Left lung (tissue), 10 donors: ENCODE results near the gene TMEM117. TPM values are rescaled to one million over a fixed set of nuclear protein-coding genes. Genes with fewer than 3 reads are reported as not detected.

Experiments used
- ATAC-seq: fragments of 200-7000 bp; cut with Tn5 transposase; one replicate; pipeline ENCODE4 v1.9.1; 2020; ENCODE audit warnings: moderate library complexity
- DNase-seq, 4 donors: peaks; one replicate each; pipeline ENCODE4 v3.0.0-alpha.2; 2013 to 2020
- H3K27ac ChIP-seq, 2 donors: fragments of 200-600 bp; sonication (generic) in 1 of 2; one replicate each; pipeline versions ENCODE4 v1.5.0 to v1.8.0; 2020 to 2021
- H3K27me3 ChIP-seq, 2 donors: fragments of 200-600 bp; sonication (generic) in 1 of 2; one replicate each; pipeline versions ENCODE4 v1.5.0 to v1.8.0; 2020 to 2021
- H3K36me3 ChIP-seq, 2 donors: fragments of 200-600 bp; sonication (generic) in 1 of 2; one replicate each; pipeline versions ENCODE4 v1.5.0 to v1.8.0; 2020 to 2021
- H3K4me1 ChIP-seq, 2 donors: fragments of 200-600 bp; one replicate each; pipeline ENCODE4 v1.8.0; 2021
- H3K4me3 ChIP-seq, 2 donors: fragments of 200-600 bp; sonication (generic) in 1 of 2; one replicate each; pipeline versions ENCODE4 v1.5.0 to v1.8.0; 2020 to 2021; ENCODE audit warnings: mild to moderate bottlenecking in 1 of 2
- H3K9me3 ChIP-seq, 2 donors: fragments of 200-600 bp; sonication (generic) in 1 of 2; one replicate each; pipeline versions ENCODE4 v1.5.0 to v1.8.0; 2020 to 2021
- intact Hi-C, 2 donors: fragments of 100-400 bp; cut with DNase I; formaldehyde crosslinking; loops; one replicate each; pipeline versions ENCODE4 v1.11.2 to v1.14.2; 2022
- polyA plus RNA-seq, 6 donors: library from polyadenylated mRNA; unstranded; fragments of 120-200 nt; gene quantifications; one replicate each; pipeline ENCODE4 v1.2.1, GENCODE V29; 2013; ENCODE audit not compliant: insufficient read length in 6 of 6
- total RNA-seq, 2 donors: library from RNA; stranded (reverse); fragmentation: NEBNext Ultra II Directional; extraction: Animal tissue kit (Norgen Biotek cat#: 25700); gene quantifications; one replicate each; pipeline ENCODE4 v1.2.1, GENCODE V29; 2021
- TF ChIP-seq, protein P1 (sequence below), 2 donors: fragments of 200-600 bp; sonication (generic) in 1 of 2; IDR thresholded peaks; one replicate each; pipeline versions ENCODE4 v1.5.0 to v1.8.0; 2021; ENCODE audit warnings: antibody characterized with exemption in 2 of 2
- donor health status: DM: no; HTN: yes; CAD: no.
- donor health status: DM: no; HTN: no; CAD: no.

TMEM117 gene
- total and polyA plus RNA-seq, 8 donors = 3.9 to 7.9 (median 6.7) TPM

DNA sequence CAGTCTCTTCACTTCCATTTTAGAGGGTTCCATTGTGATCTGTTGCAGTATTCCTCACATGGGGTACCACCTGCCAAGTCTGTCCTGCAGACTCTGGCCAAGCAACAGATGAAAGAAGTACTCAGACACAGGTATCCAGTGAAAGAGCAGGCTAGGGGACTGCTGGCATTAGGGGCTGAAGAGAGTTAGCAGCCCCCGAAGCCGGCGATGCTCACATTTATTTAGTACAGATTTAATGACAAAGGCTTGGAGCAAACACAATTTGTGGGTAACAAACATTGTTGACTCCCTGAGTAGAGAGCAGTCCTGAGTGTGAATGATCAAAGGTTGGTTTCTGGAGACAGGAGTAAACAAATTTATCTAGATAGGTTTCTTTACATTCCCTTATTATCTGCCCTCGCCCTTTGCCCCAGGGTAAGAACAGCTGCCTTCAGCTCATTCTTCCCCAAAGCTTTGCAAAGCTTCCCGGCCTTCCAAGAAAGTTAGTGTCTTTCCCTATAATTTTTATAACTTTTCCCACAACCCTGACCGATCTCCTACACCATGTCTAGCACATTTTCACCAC lies 144.8 kb downstream of the TMEM117 start:
- ATAC-seq (no peak), DNase-seq (no peak)
- intact Hi-C loops = no loop called here
- TF ChIP-seq, protein P1, sequence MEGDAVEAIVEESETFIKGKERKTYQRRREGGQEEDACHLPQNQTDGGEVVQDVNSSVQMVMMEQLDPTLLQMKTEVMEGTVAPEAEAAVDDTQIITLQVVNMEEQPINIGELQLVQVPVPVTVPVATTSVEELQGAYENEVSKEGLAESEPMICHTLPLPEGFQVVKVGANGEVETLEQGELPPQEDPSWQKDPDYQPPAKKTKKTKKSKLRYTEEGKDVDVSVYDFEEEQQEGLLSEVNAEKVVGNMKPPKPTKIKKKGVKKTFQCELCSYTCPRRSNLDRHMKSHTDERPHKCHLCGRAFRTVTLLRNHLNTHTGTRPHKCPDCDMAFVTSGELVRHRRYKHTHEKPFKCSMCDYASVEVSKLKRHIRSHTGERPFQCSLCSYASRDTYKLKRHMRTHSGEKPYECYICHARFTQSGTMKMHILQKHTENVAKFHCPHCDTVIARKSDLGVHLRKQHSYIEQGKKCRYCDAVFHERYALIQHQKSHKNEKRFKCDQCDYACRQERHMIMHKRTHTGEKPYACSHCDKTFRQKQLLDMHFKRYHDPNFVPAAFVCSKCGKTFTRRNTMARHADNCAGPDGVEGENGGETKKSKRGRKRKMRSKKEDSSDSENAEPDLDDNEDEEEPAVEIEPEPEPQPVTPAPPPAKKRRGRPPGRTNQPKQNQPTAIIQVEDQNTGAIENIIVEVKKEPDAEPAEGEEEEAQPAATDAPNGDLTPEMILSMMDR (IDR thresholded peaks at IDR 0.05) = no peak
- Histone ChIP-seq H3K36me3 (no peaks in the 10 kb centered on the region), H3K4me1 (no peaks in the 10 kb centered on the region), H3K9me3 (peaks cover 0 to 4% of the 10 kb centered on the region in 2 donors), H3K27me3 (no peaks in the 10 kb centered on the region), H3K4me3 (no peak overlapping the region), H3K27ac (no peak overlapping the region)

DNA sequence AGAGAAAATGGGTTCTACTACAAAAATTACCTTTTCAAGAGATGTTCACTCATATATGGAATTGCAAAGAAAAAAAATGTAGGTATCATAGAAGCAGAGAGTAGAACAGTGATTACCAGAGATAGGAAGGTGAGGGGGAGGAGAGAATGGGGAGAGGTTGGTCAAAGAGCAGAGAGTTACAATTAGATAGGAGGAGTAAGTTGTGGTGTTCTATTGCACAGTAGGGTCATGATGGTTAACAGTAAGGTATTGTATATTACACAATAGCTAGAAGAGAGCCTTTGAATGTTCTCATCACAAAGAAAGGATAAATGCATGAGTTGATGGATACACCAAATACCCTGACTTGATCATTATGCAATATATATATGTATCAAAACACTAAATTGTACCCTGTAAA lies 145.8 kb downstream of the TMEM117 start:
- DNase-seq = no peak
- intact Hi-C loops = no loop called here
- TF ChIP-seq, protein P1 (IDR thresholded peaks at IDR 0.05) = no peak
- Histone ChIP-seq H3K36me3 (no peaks in the 10 kb centered on the region), H3K4me1 (no peaks in the 10 kb centered on the region), H3K27ac (no peak overlapping the region), H3K27me3 (no peaks in the 10 kb centered on the region), H3K4me3 (no peak overlapping the region), H3K9me3 (peaks cover 0 to 4% of the 10 kb centered on the region in 2 donors)
- ATAC-seq = no peak

DNA sequence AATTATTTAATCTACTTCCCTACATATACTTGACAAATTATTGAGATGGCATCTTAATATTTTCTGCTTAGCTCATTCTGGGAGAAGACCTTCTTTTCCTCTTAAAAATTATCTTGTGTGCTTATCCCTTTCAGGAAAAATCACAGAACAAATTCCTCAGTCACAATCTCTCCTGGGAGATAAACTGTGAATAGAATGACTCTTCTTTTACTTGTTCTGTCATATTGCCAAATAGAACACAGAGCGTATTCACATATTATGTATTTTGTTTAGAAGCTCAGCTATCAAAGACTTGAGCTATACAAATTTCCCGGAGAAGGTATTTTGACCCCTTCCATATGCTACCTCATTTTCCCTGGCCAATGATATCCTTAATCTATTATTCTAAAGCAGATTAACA lies 146.7 kb downstream of the TMEM117 start:
- no peaks in the 10 kb centered on the region for H3K4me1 ChIP-seq
- no peak overlapping the region for H3K27ac ChIP-seq
- no peaks in the 10 kb centered on the region for H3K27me3 ChIP-seq
- peaks cover 0 to 4% of the 10 kb centered on the region in 2 donors for H3K9me3 ChIP-seq
- ATAC-seq (no peak), DNase-seq (no peak)
- H3K4me3 ChIP-seq = no peak overlapping the region
- intact Hi-C loops = no loop called here
- TF ChIP-seq, protein P1 (IDR thresholded peaks at IDR 0.05) = no peak
- H3K36me3 ChIP-seq = no peaks in the 10 kb centered on the region

DNA sequence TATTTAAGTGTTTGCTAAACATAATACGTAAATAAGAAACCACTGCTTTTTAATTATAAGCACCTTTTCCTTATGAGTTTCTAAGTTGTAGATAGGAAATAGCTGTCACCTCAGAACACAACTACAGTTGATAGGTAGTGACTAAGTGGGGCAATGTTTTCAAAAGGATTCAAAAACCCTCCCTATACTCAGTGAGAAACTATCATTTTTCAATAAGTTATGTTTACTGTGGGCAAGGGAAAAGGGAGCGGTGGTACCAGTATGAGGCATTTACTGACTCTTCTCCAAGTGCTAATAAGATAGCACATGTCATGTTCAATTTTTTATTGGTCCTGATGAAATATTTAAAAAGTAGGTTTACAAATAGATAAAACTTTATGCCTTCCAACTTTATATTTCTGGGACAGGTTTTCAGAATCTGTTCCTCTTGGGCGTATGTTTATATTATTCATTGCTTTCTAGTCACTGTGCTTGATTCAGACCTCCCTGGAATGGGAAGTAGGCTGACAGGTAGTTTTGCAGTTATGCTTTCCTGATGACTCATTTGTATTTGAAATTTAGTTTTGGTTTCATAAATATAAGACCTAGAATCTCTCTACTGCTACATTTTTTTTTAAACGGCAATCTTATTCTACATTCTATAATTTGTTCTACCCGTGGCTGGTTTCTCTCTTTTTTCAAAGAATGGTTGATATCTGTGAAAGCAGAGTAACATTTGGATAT lies 153.1 kb downstream of the TMEM117 start:
- Histone ChIP-seq H3K27ac (no peak overlapping the region), H3K9me3 (no peaks in the 10 kb centered on the region), H3K36me3 (no peaks in the 10 kb centered on the region), H3K27me3 (no peaks in the 10 kb centered on the region), H3K4me1 (no peaks in the 10 kb centered on the region), H3K4me3 (no peak overlapping the region)
- ATAC-seq = no peak
- TF ChIP-seq, protein P1 (IDR thresholded peaks at IDR 0.05) = no peak
- intact Hi-C loops = no loop called here
- no peak for DNase-seq

DNA sequence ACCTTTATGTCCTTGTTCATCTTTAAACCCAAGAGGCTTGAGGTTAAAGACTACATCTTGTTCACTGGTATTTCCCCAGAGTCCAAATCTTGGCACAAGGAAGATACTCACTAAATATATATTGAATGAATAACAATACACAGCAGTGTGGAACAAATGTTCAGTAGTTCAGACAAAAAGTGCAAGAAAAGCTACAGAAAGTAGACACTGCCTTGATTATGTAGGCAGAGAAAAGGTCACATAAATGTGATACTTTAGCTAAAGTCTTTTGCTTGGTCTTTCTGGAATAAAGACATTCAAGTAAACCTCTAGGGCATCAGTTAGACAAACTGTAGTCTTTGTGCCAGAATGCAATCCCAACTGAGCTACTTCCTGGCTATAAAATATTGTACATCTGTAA lies 157.0 kb downstream of the TMEM117 start:
- ATAC-seq = no peak
- intact Hi-C loops = no loop called here
- H3K9me3 ChIP-seq = no peaks in the 10 kb centered on the region
- TF ChIP-seq, protein P1 (IDR thresholded peaks at IDR 0.05) = no peak
- H3K27ac ChIP-seq = no peak overlapping the region
- no peak overlapping the region for H3K4me3 ChIP-seq
- H3K36me3 ChIP-seq = no peaks in the 10 kb centered on the region
- H3K4me1 ChIP-seq = no peaks in the 10 kb centered on the region
- no peaks in the 10 kb centered on the region for H3K27me3 ChIP-seq
- no peak for DNase-seq
